NCI-H2107 treated with DMSO at 0.1 percent for 48 hours (cell line): Measurements from ENCODE around the gene EBF4.
"Not testable (repeated sequence)": the region's sequence is repeated elsewhere in the genome, so short reads cannot be mapped to it uniquely, and the experiment has no call there.

Source experiments
- DNase-seq: peaks from one replicate; lab custom pipeline; 2025; ENCODE audit not compliant: unreplicated experiment; lab: John Stamatoyannopoulos, UW

Gene EBF4

DNA sequence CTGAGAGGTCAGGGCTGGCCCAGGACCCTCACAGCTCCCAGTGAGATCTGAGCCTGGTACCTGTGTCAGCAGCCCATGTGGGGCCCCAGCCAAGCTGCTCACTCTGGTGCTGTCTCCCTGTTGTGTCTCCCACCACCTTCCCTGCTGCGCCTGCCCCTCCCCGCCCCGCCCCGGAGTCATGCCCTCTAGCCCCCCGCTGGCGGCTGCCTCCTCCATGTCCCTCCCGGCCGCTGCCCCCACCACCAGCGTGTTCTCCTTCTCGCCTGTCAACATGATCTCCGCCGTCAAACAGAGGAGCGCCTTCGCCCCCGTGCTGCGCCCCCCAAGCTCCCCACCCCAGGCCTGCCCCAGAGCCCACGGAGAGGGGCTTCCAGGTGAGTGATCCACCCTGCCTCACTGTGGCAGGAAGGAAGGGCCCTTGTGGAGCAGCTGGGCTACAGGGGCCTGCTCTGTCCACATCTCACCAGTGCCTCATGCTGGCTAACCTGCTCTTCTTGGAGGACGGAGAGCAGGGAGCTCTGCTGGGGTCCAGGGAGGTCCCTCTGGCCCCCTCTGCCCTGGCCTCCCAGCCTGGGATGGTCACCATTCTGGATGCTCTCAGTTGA is 63.0 kb downstream of the EBF4 start:
- no peak for DNase-seq

DNA sequence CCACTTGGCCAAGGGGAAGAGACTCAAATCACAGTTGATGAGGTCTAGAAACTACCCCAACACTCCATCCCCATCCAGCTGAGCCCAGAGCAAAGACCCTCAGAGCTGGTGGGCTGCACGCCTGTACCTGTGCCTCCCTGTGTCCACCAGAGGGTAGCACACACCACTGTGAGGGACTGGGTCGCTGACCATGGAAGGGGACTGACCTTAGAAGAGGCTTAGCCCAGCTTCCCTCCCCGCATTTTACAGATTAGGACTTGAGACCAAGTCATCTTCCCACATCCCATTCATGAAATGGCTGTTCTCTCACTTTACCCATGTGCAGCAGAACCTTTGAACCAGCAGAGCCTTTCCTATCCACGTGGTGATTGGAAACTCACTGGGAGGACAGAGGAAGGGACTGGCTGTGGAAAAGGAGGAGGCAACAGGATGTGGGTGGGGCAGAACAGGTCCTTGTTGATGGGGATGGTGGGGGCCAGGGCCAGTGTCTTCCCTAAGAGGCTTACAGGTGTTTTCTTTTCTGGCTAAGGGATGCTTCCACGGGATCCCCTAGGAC is 63.6 kb downstream of the EBF4 start:
- DNase-seq, result no peak

DNA sequence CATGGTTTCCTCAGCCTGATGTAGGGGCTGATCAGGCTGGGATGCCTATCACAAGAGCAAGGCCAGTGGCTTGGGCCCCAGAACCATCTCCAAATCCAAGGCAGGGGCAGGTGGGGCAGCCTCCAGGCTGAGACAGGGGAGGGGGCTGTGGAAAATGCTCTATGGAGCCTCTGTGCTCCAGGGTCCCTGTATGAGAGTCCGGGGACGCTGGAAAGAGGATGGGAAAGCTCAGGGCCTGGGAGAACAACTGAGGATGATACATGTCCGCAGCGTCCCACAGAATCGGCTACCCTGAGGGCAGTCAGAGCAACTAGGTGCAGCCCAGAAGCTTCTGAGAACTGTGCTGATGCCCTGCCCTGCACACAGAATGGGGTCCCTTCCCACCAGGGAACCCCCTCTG is 64.4 kb downstream of the EBF4 start:
- DNase-seq, result no peak

DNA sequence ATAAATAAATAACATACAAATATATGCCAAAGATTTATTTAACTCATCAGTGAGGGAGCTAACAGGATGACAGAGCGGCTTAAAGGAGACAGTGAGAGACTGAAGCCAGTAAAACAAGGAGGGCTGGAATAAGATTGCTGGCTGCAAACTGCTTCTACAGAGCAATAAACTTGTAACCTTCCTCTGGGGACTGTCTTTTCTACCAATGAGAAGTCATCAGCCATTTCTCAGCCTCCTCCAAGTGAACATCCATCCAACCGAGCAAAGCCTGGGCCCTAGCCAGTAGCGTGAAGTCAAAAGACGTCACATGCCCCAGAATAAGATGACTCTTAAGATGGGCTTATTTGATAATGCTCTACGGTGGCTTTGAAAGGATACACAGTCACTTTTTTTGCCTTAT is 65.4 kb downstream of the EBF4 start:
- no peak for DNase-seq

DNA sequence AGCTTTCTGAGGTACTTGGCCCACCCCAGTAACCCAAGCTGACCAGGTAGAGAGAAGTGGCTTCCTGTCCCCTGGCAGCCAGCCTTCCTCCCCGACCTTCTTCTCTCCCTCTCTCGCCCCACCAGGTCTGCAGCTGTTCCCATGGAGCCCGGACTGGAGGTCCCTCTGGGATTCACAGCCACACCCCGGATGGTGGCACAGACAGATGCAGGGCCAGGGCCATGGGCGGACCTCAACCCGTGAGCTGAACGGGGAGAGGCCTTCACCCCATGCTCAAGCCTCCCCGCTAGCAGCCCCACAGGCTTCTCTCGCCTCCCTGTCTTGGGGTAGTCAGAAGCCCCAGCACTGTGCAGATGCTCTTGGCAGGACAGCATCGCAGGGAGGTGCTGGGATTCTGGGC is 66.6 kb downstream of the EBF4 start:
- no peak for DNase-seq

DNA sequence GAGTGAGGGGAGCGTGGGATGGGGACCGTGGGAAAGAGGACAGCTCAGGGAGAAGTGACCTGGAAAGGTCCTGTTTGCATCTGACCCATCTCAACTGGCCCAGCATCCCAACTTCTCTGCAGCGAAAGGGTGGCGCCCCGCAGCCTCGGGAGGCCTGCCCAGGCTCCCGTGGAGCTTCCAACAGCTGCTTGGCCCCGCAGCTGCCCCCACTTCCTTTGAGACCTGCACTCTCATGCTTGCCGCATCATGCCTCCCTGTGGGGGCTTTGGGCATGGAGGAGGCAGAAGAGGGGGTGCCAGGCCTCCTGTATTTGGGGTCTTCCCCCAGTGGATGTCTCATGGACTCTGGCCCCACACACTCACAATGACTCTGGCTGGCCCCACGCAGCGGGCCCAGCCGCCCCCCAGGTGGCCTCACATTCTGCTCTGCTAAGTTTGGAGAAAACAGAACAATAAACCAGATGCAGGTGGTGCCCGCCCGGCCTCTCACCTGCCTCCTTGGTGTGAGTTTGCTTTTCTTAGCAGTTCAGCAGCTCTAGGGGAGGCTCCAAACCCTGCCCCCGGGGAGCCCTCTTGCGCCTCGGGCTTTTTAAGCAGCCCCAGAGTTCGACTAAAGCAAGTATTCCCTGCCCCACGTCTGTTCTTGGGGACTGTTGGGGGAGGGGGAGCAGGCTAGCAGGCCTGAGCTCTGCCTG is 67.2 kb downstream of the EBF4 start:
- DNase-seq, result no peak

DNA sequence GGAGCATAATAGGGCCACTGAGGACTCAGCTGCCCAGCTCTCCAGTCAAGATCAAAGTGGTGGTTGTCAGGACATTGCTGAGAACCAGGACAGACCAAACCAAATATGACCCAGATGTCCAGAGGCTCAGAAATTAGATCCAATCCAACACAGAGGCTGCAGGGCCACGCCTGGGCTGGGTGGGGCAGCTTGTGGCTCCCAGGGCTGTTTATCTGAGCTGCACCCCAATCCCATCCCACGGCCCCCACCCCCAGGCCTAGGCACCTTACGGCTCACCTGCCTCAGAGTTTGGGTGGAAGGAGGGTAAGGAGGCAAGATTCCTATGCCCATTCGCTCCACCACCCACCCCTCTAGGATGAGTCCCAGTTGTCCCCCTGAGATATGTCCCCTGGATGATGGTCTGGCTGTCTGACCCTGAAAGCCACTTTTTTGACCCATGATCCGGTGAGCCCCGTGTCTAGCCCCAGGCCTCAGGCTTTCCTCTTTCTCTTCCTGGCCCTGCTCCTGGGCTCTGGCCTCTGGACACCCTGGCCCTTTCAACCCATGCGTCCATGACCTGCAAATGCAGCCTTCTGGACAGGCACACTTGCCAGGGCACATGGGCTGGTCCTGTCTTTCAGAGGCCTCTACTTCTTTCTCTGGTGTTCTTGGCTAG is 67.8 kb downstream of the EBF4 start:
- no peak for DNase-seq

DNA sequence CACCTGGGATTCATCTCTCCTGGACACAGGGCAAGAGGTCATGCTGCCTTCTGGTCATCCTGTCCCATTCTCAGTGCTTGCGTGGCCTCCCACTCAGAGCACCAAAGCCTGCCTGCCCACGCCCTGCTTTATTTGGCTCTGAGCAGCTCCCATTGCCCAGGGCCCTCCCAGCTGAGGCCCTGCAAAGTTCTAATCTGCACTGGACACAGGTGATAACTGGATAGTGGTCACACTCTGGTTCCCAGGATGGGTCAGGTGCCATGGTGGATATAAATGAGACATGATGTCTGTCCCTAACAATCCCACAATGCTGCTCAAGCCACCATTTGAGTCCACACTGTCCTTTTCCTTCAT is 68.3 kb downstream of the EBF4 start:
- no peak for DNase-seq

DNA sequence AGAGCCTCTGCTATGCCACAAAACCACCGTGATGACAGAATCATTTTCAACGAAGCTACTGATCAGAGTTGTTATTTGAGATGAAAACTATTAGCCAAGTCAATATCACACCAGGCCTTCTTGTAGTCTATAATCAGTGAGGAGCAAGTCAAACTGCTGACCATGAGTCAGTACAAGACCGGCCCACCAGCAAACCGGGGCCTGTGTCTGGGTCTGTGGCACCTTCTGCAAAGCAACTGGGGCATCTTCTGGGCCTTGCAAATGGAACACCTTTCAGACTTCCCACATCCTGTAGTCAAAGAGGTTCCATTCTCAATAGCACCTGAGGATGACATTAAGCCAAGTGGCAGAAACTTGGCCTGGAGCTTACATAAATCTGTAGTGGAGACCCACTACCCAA is 69.3 kb downstream of the EBF4 start:
- DNase-seq, result no peak

DNA sequence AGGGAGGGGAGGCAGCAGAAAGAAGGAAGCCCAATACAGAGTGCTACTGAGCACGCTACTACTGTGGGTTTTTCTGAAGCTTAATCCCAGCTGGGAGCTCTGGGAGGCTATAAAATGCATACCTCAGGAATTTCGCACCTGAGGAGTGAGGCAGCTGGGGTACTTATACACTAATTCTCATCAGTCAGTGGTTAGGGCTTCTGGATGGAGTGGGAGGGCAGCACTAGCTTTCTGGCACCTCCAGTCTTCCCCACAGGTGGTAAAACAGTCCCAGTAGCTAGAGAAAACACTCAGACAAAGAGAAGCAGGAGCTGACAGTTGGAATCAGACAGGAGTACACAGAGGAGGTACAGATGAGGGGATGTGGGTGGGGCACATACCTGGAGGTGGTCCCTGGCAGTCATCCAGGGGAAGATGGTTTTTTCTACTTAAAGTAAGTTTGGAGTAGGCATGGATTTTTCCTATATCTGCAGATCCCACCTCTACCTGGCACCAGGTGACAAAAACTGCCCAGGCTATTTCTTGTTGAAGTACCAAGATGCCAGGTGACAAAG is 70.1 kb downstream of the EBF4 start:
- peak; percentile 73 for DNase-seq

DNA sequence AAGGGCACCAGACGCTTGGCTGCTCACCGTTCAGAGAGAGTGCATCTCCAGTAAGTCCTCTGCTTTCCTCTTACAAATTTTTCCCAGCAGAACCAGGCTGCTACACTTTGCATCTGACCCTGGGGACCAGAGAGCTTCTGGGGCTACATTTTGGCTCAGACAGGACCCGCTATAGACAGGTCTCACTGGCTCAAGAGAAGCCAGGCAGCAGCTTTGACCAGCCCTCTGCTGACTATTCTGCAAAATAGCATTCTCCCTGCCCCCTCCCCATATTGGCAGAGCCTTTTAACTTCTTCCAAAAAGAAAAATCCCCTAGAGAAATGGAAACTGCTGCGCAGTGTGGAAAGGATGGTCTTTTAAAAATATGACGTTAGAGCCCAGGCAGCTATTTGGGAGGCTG is 70.6 kb downstream of the EBF4 start:
- DNase-seq, result no peak

DNA sequence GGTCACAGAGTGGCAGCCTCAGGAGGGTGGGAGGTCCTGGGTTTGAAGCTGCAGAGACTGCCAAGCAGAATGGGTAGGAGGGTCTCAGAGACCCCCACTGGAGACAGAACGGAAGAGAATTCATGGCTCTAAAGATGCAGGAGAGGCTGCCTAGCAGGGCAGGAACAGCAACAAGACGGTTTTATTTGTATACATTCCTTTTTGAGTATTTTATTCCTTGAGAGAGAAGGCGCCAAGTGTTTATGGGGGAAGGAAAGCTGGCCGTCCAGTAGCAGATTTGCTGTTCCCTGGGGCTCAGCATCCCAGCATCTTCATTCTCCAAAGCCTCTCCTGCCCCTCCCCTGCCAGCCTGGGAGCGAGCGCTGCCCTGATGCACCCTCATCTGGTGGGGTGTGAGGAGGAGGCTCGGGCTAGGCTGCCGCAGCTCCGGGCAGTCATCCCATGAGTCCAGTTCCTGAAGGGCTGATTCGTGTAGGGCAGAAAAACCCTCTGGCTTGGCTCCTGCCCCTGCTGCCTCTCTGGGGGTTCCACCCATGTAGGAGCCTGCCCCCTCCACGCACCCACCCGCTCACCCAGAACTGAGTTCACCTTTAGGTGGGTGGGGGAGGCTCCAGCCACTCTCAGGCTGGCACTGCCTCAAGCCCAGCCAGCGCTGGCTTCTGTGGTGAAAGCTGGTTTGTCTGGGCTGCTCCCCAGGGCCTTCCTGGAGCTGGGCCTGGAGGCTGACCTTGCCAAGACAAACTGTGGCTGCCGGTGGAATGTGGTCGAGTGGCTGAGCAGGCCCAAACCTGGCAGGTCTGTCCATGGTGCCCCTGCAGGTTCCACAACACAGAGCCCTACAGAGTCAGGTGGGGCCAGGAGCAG is 75.4 kb downstream of the EBF4 start:
- DNase-seq, result no peak

DNA sequence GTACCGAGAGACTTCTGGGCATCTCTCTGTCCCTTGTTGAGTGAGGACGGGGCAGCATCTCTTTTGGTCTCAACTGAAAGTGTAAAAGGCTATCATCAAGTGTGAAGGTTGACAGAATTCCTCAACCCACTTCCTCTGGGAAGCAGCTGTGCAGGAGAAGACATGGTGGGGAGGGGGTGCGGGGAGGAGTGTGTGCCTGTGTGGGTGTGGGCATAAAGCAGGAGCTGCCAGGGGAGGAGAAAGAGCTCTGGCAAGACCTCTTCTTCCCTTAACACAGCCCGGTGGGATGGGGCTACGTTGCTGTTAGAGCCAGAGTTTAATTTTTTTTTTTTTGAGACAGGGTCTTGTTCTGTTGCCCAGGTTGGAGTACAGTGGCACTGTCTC is 76.0 kb downstream of the EBF4 start:
- DNase-seq, result no peak

DNA sequence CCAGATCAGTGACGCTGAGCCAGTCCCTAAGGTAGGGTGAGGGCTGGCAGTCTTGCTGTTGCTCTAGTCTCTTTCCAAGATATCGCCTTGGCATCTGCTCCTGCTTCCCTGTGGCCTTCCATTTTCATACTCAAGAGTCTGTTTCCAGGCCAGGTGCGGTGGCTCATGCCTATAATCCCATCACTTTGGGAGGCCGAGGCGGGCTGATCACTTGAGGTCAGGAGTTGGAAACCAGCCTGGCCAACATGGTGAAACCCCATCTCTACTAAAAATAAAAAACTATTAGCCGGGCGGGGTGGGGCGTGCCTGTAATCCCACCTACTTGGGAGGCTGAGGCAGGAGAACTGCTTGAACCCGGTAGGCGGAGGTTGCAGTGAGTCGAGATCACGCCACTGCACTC is 77.5 kb downstream of the EBF4 start:
- DNase-seq, result not testable (repeated sequence)

DNA sequence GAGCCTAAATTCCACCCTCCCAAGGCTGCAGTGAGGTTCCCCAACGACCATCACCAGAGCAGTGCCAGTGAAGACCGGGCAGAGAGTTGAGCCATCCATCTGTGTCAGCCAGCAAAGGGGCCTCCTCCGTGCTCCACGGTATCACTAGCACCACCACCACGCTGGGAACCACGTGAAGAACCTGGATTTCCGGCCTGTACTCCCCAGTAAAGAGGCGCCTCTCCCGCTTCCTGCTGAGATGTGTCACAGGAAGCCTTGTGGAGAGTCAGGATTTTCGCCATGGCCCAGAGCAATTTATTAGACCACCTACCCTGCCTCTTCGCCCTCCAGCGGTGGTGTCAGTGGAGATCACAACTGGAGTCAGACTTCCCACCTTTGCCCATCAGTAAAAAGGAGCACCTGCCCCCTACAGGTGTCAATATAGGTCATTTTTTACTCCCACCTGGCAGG is 79.1 kb downstream of the EBF4 start:
- DNase-seq, result no peak

DNA sequence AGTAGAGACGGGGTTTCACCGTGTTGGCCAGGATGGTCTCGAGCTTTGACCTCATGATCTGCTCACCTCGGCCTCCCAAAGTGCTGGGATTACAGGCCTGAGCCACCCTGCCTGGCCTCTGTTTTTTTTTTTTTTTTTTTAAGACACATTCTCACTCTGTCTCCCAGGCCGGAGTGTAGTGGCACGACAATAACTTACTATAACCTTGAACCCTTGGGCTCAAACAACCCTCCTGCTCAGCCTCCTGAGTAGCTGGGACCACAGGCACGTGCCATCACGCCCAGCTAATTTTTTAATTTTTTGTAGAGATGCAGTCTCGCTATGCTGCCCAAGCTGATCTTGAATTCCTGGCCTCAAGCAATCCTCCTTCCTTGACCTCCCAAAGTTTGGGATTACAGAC is 81.2 kb downstream of the EBF4 start:
- DNase-seq, result no peak

DNA sequence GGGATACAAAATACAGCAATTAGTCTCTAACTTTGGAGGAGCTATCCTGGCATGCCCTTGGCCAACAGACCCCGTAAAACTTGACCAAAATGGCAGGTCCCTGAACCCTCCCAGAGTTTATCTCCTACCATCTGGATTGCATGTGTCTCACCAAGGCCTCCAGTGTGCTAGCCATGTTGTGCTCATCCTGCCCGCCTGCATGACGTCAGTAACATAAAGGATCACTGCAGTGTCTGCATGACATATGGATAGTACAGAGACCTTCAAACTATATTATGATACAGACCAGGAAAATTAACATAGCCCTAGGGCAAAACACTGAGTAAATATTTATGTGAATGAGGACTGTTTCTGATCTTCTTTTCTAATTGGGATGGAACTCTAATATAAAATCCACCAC is 82.6 kb downstream of the EBF4 start:
- no peak for DNase-seq

DNA sequence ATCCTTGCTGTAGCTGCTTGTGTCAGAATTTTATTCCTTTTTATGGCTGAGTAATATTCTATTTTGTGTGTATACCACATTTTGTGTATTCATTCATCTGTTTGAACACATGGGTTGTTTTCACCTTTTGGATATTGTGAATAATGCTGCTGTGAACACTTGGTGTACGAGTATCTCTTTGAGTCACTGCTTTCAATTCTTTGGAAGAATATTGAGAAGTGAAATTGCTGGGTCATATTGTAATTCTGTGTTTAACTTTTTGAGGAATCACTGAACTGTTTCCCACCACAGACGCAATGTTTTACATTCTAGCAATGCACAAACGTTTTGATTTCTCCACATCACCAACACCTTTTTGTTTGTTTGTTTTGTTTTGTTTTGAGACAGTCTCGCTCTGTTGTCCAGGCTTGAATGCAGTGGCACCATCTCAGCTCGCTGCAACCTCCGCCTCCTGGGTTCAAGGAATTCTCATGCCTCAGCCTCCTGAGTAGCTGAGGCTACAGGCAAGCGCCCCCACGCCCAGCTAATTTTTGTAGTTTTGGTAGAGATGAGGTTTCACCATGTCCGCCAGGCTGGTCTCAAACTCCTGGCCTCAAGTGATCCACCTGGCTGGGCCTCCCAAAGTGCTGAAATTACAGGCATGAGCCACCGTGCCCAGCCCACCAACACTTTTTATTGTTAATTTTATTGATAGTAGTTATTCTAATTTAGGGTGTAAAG is 86.2 kb downstream of the EBF4 start:
- no peak for DNase-seq

DNA sequence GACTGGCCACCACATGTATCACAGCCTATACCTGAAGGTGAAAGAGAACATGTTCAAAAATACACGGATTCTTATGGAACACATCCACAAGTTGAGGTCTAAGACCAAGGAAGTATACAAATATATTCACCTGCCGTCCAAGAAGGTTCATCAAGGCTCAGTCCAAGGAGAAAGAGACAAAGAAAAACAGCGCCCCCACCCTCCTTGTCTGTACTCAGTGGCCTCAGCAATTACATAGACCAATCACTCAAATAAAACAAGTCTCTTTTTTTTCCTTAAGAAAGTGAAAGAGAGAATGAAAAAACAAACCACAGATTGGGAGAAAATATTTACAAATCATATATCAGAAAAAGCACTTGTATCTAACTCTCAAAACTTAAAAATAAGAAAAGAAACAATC is 88.4 kb downstream of the EBF4 start:
- DNase-seq, result no peak

DNA sequence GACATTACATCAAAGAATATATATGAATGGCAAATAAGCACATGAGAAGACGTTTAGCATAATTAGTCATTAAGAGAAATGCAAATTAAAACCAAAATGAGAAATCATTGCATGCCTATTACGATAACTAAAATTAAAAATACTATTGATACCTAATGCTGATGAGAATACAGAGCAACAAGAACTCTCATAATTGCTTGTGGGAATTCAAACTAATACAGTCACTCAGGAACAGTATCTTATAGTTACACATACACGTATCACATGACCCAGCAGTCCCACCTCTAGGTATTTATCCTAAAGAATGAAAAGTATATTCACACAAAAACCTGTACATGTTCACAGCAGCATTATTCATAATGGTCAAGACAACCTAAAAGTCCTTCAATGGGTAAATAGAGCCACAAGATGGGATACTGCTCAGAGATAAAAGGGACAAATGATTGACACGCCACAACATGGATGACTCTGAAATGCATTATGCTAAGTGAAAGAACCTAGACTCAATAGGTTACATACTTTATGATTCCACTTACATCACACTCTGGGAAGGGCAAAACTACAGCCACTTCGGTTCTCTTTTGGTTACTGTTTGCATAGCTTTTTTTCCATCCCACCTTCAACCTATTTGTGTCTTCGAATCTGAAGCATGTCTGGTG is 91.5 kb downstream of the EBF4 start:
- DNase-seq, result no peak
